WTC11 (cell line): Measurements from ENCODE around the gene GPR62. TPM values are rescaled to one million over a fixed set of nuclear protein-coding genes. Genes with fewer than 3 reads are reported as not detected.

Experiments
- ARID4B ChIP-seq: sonication (generic); formaldehyde crosslinking; IDR thresholded peaks from 2 replicates; pipeline ENCODE4 v1.8.0; 2023; ENCODE audit warnings: missing genetic modification reagents, mild to moderate bottlenecking, borderline replicate concordance
- CREB1 ChIP-seq: sonication (generic); formaldehyde crosslinking; IDR thresholded peaks from 2 replicates; pipeline ENCODE4 v1.8.0; 2023; ENCODE audit warnings: mild to moderate bottlenecking, missing genetic modification reagents
- CTCF ChIP-seq: fragments of 200-600 bp; IDR thresholded peaks from 2 replicates; pipeline ENCODE4 v1.8.0; 2022; ENCODE audit warnings: antibody characterized with exemption
- KAT7 ChIP-seq: sonication (generic); formaldehyde crosslinking; IDR thresholded peaks from 2 replicates; pipeline ENCODE4 v1.8.1; 2023; ENCODE audit warnings: missing genetic modification reagents, mild to moderate bottlenecking, borderline replicate concordance
- NR3C1 ChIP-seq: sonication (generic); formaldehyde crosslinking; conservative IDR thresholded peaks from 2 replicates; pipeline ENCODE4 v1.8.1; 2023; ENCODE audit warnings: low read depth, mild to moderate bottlenecking, missing genetic modification reagents
- PRRX2 ChIP-seq: fragments of 250-450 bp; sonication (Bioruptor Pico); IDR thresholded peaks from 2 replicates; pipeline ENCODE4 v1.8.0; 2021; ENCODE audit warnings: mild to moderate bottlenecking
- ZNF281 ChIP-seq: sonication (generic); formaldehyde crosslinking; IDR thresholded peaks from 2 replicates; pipeline ENCODE4 v1.8.0; 2023; ENCODE audit warnings: mild to moderate bottlenecking, missing genetic modification reagents
- ZNF512 ChIP-seq: sonication (generic); formaldehyde crosslinking; IDR thresholded peaks from 2 replicates; pipeline ENCODE4 v1.8.1; 2022; ENCODE audit warnings: missing genetic modification reagents, borderline replicate concordance
- total RNA-seq: library from RNA; stranded (reverse); gene quantifications from 3 replicates; pipeline ENCODE4 v1.2.3, GENCODE V29; 2021
- TF ChIP-seq, protein P1 (sequence below): fragments of 250-450 bp; sonication (Bioruptor Pico); IDR thresholded peaks from 2 replicates; pipeline ENCODE4 v1.9.0; 2021; ENCODE audit warnings: mild to moderate bottlenecking, borderline replicate concordance
- TF ChIP-seq, protein P2 (sequence below): sonication (generic); formaldehyde crosslinking; IDR thresholded peaks from 2 replicates; pipeline ENCODE4 v1.8.1; 2022; ENCODE audit warnings: low read depth, missing genetic modification reagents, borderline replicate concordance

Gene GPR62
- total RNA-seq, 1 experiment from 2014 or later = 0.24 TPM

DNA sequence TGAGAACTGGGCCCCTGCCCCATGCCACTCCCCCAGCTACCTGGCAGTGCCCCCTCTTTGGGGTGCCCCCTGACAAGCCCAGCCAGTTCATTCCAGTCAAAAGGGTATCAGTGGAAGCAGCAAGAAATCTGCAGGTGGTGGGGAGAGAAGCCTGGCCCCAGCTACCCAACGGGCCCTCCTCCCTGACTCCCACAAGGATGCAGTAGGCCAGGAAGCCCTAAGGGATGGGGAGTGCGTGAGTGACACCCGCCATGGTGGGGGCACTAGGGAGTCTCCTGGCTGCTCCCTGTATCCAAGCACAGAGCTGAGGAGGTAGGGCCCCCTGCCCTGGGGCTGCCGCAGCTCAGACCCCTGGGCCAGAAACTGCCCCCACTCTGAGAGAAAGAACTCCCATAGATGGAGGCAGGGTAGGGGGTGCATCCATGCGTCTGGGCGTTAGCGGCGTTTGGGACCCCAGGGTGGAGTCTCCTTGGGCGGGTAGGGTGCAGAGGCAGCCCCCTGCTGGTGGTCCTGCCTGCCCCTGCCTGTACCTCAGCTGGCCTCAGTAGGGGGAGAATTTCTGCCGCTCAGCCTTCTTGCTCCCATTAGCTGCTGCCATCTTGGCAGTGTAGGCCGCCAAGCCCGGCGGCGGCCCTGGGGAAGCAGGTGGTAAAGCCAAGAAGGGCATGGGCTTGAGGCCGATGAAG is 2.5 kb downstream of the GPR62 start (continued):
- TF ChIP-seq ARID4B (CRISPR knock-in tag) (no peak), NR3C1 (CRISPR knock-in tag) (no peak), PRRX2 (CRISPR knock-in tag) (no peak), ZNF281 (CRISPR knock-in tag) (no peak), CTCF (no peak), ZNF512 (CRISPR knock-in tag) (no peak), CREB1 (CRISPR knock-in tag) (no peak), KAT7 (no peak)
- TF ChIP-seq, protein P1, sequence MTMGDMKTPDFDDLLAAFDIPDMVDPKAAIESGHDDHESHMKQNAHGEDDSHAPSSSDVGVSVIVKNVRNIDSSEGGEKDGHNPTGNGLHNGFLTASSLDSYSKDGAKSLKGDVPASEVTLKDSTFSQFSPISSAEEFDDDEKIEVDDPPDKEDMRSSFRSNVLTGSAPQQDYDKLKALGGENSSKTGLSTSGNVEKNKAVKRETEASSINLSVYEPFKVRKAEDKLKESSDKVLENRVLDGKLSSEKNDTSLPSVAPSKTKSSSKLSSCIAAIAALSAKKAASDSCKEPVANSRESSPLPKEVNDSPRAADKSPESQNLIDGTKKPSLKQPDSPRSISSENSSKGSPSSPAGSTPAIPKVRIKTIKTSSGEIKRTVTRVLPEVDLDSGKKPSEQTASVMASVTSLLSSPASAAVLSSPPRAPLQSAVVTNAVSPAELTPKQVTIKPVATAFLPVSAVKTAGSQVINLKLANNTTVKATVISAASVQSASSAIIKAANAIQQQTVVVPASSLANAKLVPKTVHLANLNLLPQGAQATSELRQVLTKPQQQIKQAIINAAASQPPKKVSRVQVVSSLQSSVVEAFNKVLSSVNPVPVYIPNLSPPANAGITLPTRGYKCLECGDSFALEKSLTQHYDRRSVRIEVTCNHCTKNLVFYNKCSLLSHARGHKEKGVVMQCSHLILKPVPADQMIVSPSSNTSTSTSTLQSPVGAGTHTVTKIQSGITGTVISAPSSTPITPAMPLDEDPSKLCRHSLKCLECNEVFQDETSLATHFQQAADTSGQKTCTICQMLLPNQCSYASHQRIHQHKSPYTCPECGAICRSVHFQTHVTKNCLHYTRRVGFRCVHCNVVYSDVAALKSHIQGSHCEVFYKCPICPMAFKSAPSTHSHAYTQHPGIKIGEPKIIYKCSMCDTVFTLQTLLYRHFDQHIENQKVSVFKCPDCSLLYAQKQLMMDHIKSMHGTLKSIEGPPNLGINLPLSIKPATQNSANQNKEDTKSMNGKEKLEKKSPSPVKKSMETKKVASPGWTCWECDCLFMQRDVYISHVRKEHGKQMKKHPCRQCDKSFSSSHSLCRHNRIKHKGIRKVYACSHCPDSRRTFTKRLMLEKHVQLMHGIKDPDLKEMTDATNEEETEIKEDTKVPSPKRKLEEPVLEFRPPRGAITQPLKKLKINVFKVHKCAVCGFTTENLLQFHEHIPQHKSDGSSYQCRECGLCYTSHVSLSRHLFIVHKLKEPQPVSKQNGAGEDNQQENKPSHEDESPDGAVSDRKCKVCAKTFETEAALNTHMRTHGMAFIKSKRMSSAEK = no peak
- TF ChIP-seq, protein P2, sequence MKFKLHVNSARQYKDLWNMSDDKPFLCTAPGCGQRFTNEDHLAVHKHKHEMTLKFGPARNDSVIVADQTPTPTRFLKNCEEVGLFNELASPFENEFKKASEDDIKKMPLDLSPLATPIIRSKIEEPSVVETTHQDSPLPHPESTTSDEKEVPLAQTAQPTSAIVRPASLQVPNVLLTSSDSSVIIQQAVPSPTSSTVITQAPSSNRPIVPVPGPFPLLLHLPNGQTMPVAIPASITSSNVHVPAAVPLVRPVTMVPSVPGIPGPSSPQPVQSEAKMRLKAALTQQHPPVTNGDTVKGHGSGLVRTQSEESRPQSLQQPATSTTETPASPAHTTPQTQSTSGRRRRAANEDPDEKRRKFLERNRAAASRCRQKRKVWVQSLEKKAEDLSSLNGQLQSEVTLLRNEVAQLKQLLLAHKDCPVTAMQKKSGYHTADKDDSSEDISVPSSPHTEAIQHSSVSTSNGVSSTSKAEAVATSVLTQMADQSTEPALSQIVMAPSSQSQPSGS (CRISPR knock-in tag) = no peak
